Gastrocnemius medialis (tissue), 4 donors: ENCODE results near the gene CCDC63.

Experiments
- CTCF ChIP-seq, 5 experiments: fragments of 450-650 bp in 3 of 5; fragments of 200-600 bp in 2 of 5; sonication (generic) in 2 of 5; IDR thresholded peaks in 4 of 5; conservative IDR thresholded peaks in 1 of 5; 1 replicate in 4 of 5; 2 replicates in 1 of 5; pipeline ENCODE4 v1.5.1; 2016 to 2019; ENCODE audit warnings: antibody characterized with exemption in 5 of 5, mild to moderate bottlenecking in 3 of 5, moderate library complexity in 3 of 5
- POLR2A ChIP-seq, 2 donors: fragments of 450-650 bp; IDR thresholded peaks; one replicate each; pipeline ENCODE4 v1.6.1; 2017; ENCODE audit warnings: antibody characterized with exemption in 2 of 2, mild to moderate bottlenecking in 2 of 2, moderate library complexity in 2 of 2

GRCh38 chr12:110816248-110816647 is 30.5 kb upstream of the CCDC63 start:
- no peak for TF ChIP-seq POLR2A (IDR thresholded peaks at IDR 0.05)
- TF ChIP-seq CTCF (IDR thresholded peaks at IDR 0.05 in 4 of 5, conservative IDR thresholded peaks at IDR 0.05 in 1 of 5), result no peak
